PC-9 (cell line): ENCODE data around the gene C1QTNF1.

Source experiments
- CTCF ChIP-seq: fragments of 200-600 bp; sonication (generic); conservative IDR thresholded peaks from 2 replicates; pipeline ENCODE4 v1.6.1; 2017; ENCODE audit warnings: mixed run types, antibody characterized with exemption, mild to moderate bottlenecking, moderate library complexity
- EZH2 ChIP-seq: fragments of 200-600 bp; sonication (generic); IDR thresholded peaks from 2 replicates; pipeline ENCODE4 v1.8.0; 2017; ENCODE audit warnings: antibody characterized with exemption, low read depth

- TF ChIP-seq CTCF (no peak), EZH2 (no peak)
These were observed 67.3 kb downstream of the C1QTNF1 start for GRCh38 chr17:79091226-79091670.
